Measurements from ENCODE around the gene CRX.

DNA sequence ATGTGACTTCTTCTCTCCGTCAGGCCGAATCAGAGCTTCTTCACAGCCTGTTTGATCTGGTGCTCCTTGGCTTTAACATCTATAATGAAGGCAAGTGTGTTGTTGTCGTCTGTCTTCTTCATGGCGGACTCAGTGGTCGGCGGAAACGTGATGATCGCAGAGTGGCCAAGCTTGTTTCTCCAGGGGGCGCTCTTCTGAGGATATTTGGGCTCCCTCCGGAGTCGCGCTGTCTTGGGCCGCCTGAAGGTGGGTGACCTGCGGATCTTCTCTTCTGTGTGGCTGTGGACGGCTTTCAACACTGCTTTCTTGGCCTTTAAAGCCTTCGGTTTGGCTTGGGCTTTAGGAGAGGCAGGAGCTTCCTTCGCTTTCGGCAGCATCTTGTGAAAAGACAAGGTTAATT lies 27.2 kb upstream of the CRX start:
- TF ChIP-seq EZH2 (IDR thresholded peaks at IDR 0.05; ENCODE audit: insufficient read depth, poor library complexity, severe bottlenecking) (no peak), EZH2phosphoT487 (IDR thresholded peaks at IDR 0.05; ENCODE audit: insufficient read depth, low read depth) (no peak)

Measured in GM23248 (cell line).